ENCODE measurements around the gene VWF. TPM values are rescaled to one million over a fixed set of nuclear protein-coding genes. Genes with fewer than 3 reads are reported as not detected.

Gene VWF
- total and polyA plus RNA-seq, 2 donors (not counting 3 experiments of a cell fraction or from before 2014, with no cell fraction given): 1,041 to 2,328 TPM

- ChIA-PET CTCF (no interaction called here), POLR2A (no interaction called here)
- DNase-seq (ENCODE audit: low read depth, low spot score) (no peak), FAIRE-seq (no peak)
- Histone ChIP-seq H3K9me1 (replicated peaks; ENCODE audit: control insufficient read depth, extremely low read depth, insufficient read depth, low read length) (no peaks in the 10 kb centered on the region), H3K27me3 (ENCODE audit: control insufficient read depth in 2 of 2, insufficient read depth in 2 of 2, low read length in 2 of 2) (no peaks in the 10 kb centered on the region), H3K4me2 (ENCODE audit: insufficient read depth, low read length) (no peak overlapping the region), H4K20me1 (replicated peaks; ENCODE audit: control insufficient read depth, extremely low read depth, insufficient read depth, low read length) (peaks cover 2% of the 10 kb centered on the region), H3K9me3 (replicated peaks; ENCODE audit: control insufficient read depth, insufficient read depth, low read length) (no peaks in the 10 kb centered on the region), H3K27ac (ENCODE audit: insufficient read depth, low read depth, low read length) (no peak overlapping the region), H3K36me3 (ENCODE audit: control insufficient read depth in 2 of 2, extremely low read depth in 1 of 2, insufficient read depth in 2 of 2, low read length in 2 of 2) (peaks cover 69 to 83% of the 10 kb centered on the region in 2 experiments), H2AFZ (ENCODE audit: low read depth, low read length) (no peak overlapping the region), H3K9ac (replicated peaks; ENCODE audit: extremely low read depth, insufficient read depth, low read length) (no peak overlapping the region), H3K4me1 (ENCODE audit: control insufficient read depth, extremely low read depth, insufficient read depth, low read length) (no peaks in the 10 kb centered on the region), H3K79me2 (ENCODE audit: control insufficient read depth, insufficient read depth, low read length) (no peaks in the 10 kb centered on the region), H3K4me3 (replicated peaks in 1 of 3; ENCODE audit: insufficient read depth in 1 of 3, low read depth in 1 of 3, low read length in 3 of 3) (no peak overlapping the region)
- TF ChIP-seq JUN (IDR thresholded peaks at IDR 0.05; ENCODE audit: borderline replicate concordance, insufficient read depth, insufficient read length, low read depth) (no peak), EZH2 (IDR thresholded peaks at IDR 0.05; ENCODE audit: borderline replicate concordance, low read depth, low read length, severe bottlenecking) (no peak), FOS (IDR thresholded peaks at IDR 0.05; ENCODE audit: borderline replicate concordance, insufficient read depth, low read length) (no peak), GATA2 (IDR thresholded peaks at IDR 0.05; ENCODE audit: insufficient read depth, insufficient read length, low read depth, low read length) (no peak), POLR2A (IDR thresholded peaks at IDR 0.05; ENCODE audit: low read depth, low read length) (no peak), POLR2AphosphoS5 (IDR thresholded peaks at IDR 0.05; ENCODE audit: insufficient read depth, low read depth, low read length) (no peak), MYC (IDR thresholded peaks at IDR 0.05; ENCODE audit: low read depth, low read length) (no peak)
- TF ChIP-seq, protein P1, sequence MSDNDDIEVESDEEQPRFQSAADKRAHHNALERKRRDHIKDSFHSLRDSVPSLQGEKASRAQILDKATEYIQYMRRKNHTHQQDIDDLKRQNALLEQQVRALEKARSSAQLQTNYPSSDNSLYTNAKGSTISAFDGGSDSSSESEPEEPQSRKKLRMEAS (IDR thresholded peaks at IDR 0.05; ENCODE audit: insufficient read depth, insufficient read length): no peak
- TF ChIP-seq, protein P2, sequence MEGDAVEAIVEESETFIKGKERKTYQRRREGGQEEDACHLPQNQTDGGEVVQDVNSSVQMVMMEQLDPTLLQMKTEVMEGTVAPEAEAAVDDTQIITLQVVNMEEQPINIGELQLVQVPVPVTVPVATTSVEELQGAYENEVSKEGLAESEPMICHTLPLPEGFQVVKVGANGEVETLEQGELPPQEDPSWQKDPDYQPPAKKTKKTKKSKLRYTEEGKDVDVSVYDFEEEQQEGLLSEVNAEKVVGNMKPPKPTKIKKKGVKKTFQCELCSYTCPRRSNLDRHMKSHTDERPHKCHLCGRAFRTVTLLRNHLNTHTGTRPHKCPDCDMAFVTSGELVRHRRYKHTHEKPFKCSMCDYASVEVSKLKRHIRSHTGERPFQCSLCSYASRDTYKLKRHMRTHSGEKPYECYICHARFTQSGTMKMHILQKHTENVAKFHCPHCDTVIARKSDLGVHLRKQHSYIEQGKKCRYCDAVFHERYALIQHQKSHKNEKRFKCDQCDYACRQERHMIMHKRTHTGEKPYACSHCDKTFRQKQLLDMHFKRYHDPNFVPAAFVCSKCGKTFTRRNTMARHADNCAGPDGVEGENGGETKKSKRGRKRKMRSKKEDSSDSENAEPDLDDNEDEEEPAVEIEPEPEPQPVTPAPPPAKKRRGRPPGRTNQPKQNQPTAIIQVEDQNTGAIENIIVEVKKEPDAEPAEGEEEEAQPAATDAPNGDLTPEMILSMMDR (IDR thresholded peaks at IDR 0.05; ENCODE audit: extremely low read depth in 1 of 2, insufficient read depth in 1 of 2, low read depth in 1 of 2, low read length in 2 of 2): no peak
- no TSS peak for BruUV-seq (replicated peaks)
- intact Hi-C loops (cut with micrococcal nuclease): no loop called here
- dilution Hi-C loops (cut with MboI; ENCODE audit: extremely low pct_ligation_motif_present, low sequenced_read_pairs): no loop called here
These were observed 79.0 kb downstream of the VWF start for GRCh38 chr12:6045438-6045837.

All from endothelial cell of umbilical vein (primary cell).